ENCODE results near the gene FAM222A. TPM values are rescaled to one million over a fixed set of nuclear protein-coding genes. Genes with fewer than 3 reads are reported as not detected.

Gene FAM222A
- total and polyA plus RNA-seq, 2 donors = 0.71 to 0.78 TPM

GRCh38 chr12:109678719-109679118, 34.9 kb upstream of the FAM222A start:
- Histone ChIP-seq H3K9me3 (ENCODE audit: control insufficient read depth in 2 of 2, insufficient read depth in 1 of 2, low read length in 1 of 2) (no peaks in the 10 kb centered on the region), H3K4me3 (ENCODE audit: low read length in 2 of 2) (no peak overlapping the region), H3K4me1 (ENCODE audit: control insufficient read depth in 2 of 2, insufficient read depth in 2 of 2, low read length in 2 of 2) (no peaks in the 10 kb centered on the region), H3K27me3 (ENCODE audit: control insufficient read depth in 2 of 2, insufficient read depth in 1 of 2, low read length in 1 of 2) (peaks cover 0 to 23% of the 10 kb centered on the region in 2 donors), H3K27ac (ENCODE audit: low read depth in 1 of 2, low read length in 1 of 2) (no peak overlapping the region), H3K36me3 (ENCODE audit: control insufficient read depth in 2 of 2, insufficient read depth in 2 of 2, low read length in 1 of 2) (no peaks in the 10 kb centered on the region)
- no peak for DNase-seq (ENCODE audit: low read depth in 6 of 9, low spot score in 9 of 9)
- WGBS = 37% methylated on average over 7 of the region's 7 CpGs

GRCh38 chr12:109679501-109680263, 33.9 kb upstream of the FAM222A start:
- no peak for DNase-seq (ENCODE audit: low read depth in 6 of 9, low spot score in 9 of 9)
- peaks cover 0 to 23% of the 10 kb centered on the region in 2 donors for H3K27me3 ChIP-seq (ENCODE audit: control insufficient read depth in 2 of 2, insufficient read depth in 1 of 2, low read length in 1 of 2)
- no peaks in the 10 kb centered on the region for H3K36me3 ChIP-seq (ENCODE audit: control insufficient read depth in 2 of 2, insufficient read depth in 2 of 2, low read length in 1 of 2)
- H3K9me3 ChIP-seq (ENCODE audit: control insufficient read depth in 2 of 2, insufficient read depth in 1 of 2, low read length in 1 of 2) = no peaks in the 10 kb centered on the region
- 41% methylated on average over 8 of the region's 8 CpGs for WGBS
- H3K27ac ChIP-seq (ENCODE audit: low read depth in 1 of 2, low read length in 1 of 2) = no peak overlapping the region
- H3K4me3 ChIP-seq (ENCODE audit: low read length in 2 of 2) = no peak overlapping the region
- no peaks in the 10 kb centered on the region for H3K4me1 ChIP-seq (ENCODE audit: control insufficient read depth in 2 of 2, insufficient read depth in 2 of 2, low read length in 2 of 2)

- WGBS = 97% methylated on average over 4 of the region's 4 CpGs
- no peak for DNase-seq (ENCODE audit: low read depth in 6 of 9, low spot score in 9 of 9)
- peaks cover 0 to 23% of the 10 kb centered on the region in 2 donors for H3K27me3 ChIP-seq (ENCODE audit: control insufficient read depth in 2 of 2, insufficient read depth in 1 of 2, low read length in 1 of 2)
- no peaks in the 10 kb centered on the region for H3K4me1 ChIP-seq (ENCODE audit: control insufficient read depth in 2 of 2, insufficient read depth in 2 of 2, low read length in 2 of 2)
- H3K36me3 ChIP-seq (ENCODE audit: control insufficient read depth in 2 of 2, insufficient read depth in 2 of 2, low read length in 1 of 2) = no peaks in the 10 kb centered on the region
- H3K27ac ChIP-seq (ENCODE audit: low read depth in 1 of 2, low read length in 1 of 2) = no peak overlapping the region
- no peaks in the 10 kb centered on the region for H3K9me3 ChIP-seq (ENCODE audit: control insufficient read depth in 2 of 2, insufficient read depth in 1 of 2, low read length in 1 of 2)
- H3K4me3 ChIP-seq (ENCODE audit: low read length in 2 of 2) = no peak overlapping the region
These were observed 33.2 kb upstream of the FAM222A start for GRCh38 chr12:109680264-109681005.

- no peak overlapping the region for H3K27ac ChIP-seq (ENCODE audit: low read depth in 1 of 2, low read length in 1 of 2)
- 95% methylated on average over 7 of the region's 7 CpGs for WGBS
- peaks cover 0 to 16% of the 10 kb centered on the region in 2 donors for H3K27me3 ChIP-seq (ENCODE audit: control insufficient read depth in 2 of 2, insufficient read depth in 1 of 2, low read length in 1 of 2)
- no peaks in the 10 kb centered on the region for H3K36me3 ChIP-seq (ENCODE audit: control insufficient read depth in 2 of 2, insufficient read depth in 2 of 2, low read length in 1 of 2)
- no peak for DNase-seq (ENCODE audit: low read depth in 6 of 9, low spot score in 9 of 9)
- no peak overlapping the region for H3K4me3 ChIP-seq (ENCODE audit: low read length in 2 of 2)
- no peaks in the 10 kb centered on the region for H3K9me3 ChIP-seq (ENCODE audit: control insufficient read depth in 2 of 2, insufficient read depth in 1 of 2, low read length in 1 of 2)
- H3K4me1 ChIP-seq (ENCODE audit: control insufficient read depth in 2 of 2, insufficient read depth in 2 of 2, low read length in 2 of 2) = no peaks in the 10 kb centered on the region
These were observed 31.5 kb upstream of the FAM222A start for GRCh38 chr12:109681986-109682707.

- Histone ChIP-seq H3K9me3 (ENCODE audit: control insufficient read depth in 2 of 2, insufficient read depth in 1 of 2, low read length in 1 of 2) (no peaks in the 10 kb centered on the region), H3K4me1 (ENCODE audit: control insufficient read depth in 2 of 2, insufficient read depth in 2 of 2, low read length in 2 of 2) (no peaks in the 10 kb centered on the region), H3K36me3 (ENCODE audit: control insufficient read depth in 2 of 2, insufficient read depth in 2 of 2, low read length in 1 of 2) (no peaks in the 10 kb centered on the region), H3K27me3 (ENCODE audit: control insufficient read depth in 2 of 2, insufficient read depth in 1 of 2, low read length in 1 of 2) (peaks cover 0 to 13% of the 10 kb centered on the region in 2 donors), H3K4me3 (ENCODE audit: low read length in 2 of 2) (no peak overlapping the region), H3K27ac (ENCODE audit: low read depth in 1 of 2, low read length in 1 of 2) (no peak overlapping the region)
- 98% methylated on average over 1 of the region's 1 CpG for WGBS
- no peak for DNase-seq (ENCODE audit: low read depth in 6 of 9, low spot score in 9 of 9)
These were observed 30.9 kb upstream of the FAM222A start for GRCh38 chr12:109682708-109683060.

- no peaks in the 10 kb centered on the region for H3K36me3 ChIP-seq (ENCODE audit: control insufficient read depth in 2 of 2, insufficient read depth in 2 of 2, low read length in 1 of 2)
- H3K9me3 ChIP-seq (ENCODE audit: control insufficient read depth in 2 of 2, insufficient read depth in 1 of 2, low read length in 1 of 2) = no peaks in the 10 kb centered on the region
- H3K27ac ChIP-seq (ENCODE audit: low read depth in 1 of 2, low read length in 1 of 2) = no peak overlapping the region
- no peak for DNase-seq (ENCODE audit: low read depth in 6 of 9, low spot score in 9 of 9)
- peaks cover 0 to 13% of the 10 kb centered on the region in 2 donors for H3K27me3 ChIP-seq (ENCODE audit: control insufficient read depth in 2 of 2, insufficient read depth in 1 of 2, low read length in 1 of 2)
- H3K4me1 ChIP-seq (ENCODE audit: control insufficient read depth in 2 of 2, insufficient read depth in 2 of 2, low read length in 2 of 2) = no peaks in the 10 kb centered on the region
- no peak overlapping the region for H3K4me3 ChIP-seq (ENCODE audit: low read length in 2 of 2)
These were observed 30.3 kb upstream of the FAM222A start for GRCh38 chr12:109683316-109683715.

- Histone ChIP-seq H3K4me3 (ENCODE audit: low read length in 2 of 2) (no peak overlapping the region), H3K27me3 (ENCODE audit: control insufficient read depth in 2 of 2, insufficient read depth in 1 of 2, low read length in 1 of 2) (no peaks in the 10 kb centered on the region), H3K36me3 (ENCODE audit: control insufficient read depth in 2 of 2, insufficient read depth in 2 of 2, low read length in 1 of 2) (no peaks in the 10 kb centered on the region), H3K4me1 (ENCODE audit: control insufficient read depth in 2 of 2, insufficient read depth in 2 of 2, low read length in 2 of 2) (no peaks in the 10 kb centered on the region), H3K9me3 (ENCODE audit: control insufficient read depth in 2 of 2, insufficient read depth in 1 of 2, low read length in 1 of 2) (no peaks in the 10 kb centered on the region), H3K27ac (ENCODE audit: low read depth in 1 of 2, low read length in 1 of 2) (no peak overlapping the region)
- DNase-seq (ENCODE audit: low read depth in 6 of 9, low spot score in 9 of 9) = no peak
- 93% methylated on average over 10 of the region's 10 CpGs for WGBS
These were observed 27.8 kb upstream of the FAM222A start for GRCh38 chr12:109685574-109686447.

GRCh38 chr12:109686523-109686922, 27.1 kb upstream of the FAM222A start:
- 97% methylated on average over 7 of the region's 7 CpGs for WGBS
- no peaks in the 10 kb centered on the region for H3K36me3 ChIP-seq (ENCODE audit: control insufficient read depth in 2 of 2, insufficient read depth in 2 of 2, low read length in 1 of 2)
- H3K27me3 ChIP-seq (ENCODE audit: control insufficient read depth in 2 of 2, insufficient read depth in 1 of 2, low read length in 1 of 2) = no peaks in the 10 kb centered on the region
- H3K27ac ChIP-seq (ENCODE audit: low read depth in 1 of 2, low read length in 1 of 2) = no peak overlapping the region
- DNase-seq (ENCODE audit: low read depth in 6 of 9, low spot score in 9 of 9) = no peak
- no peaks in the 10 kb centered on the region for H3K9me3 ChIP-seq (ENCODE audit: control insufficient read depth in 2 of 2, insufficient read depth in 1 of 2, low read length in 1 of 2)
- H3K4me3 ChIP-seq (ENCODE audit: low read length in 2 of 2) = no peak overlapping the region
- no peaks in the 10 kb centered on the region for H3K4me1 ChIP-seq (ENCODE audit: control insufficient read depth in 2 of 2, insufficient read depth in 2 of 2, low read length in 2 of 2)
